ENCODE measurements around the gene LIPE.

GRCh38 chr19:42436006-42436405, 8.8 kb upstream of the LIPE start:
- TF ChIP-seq CTCF (IDR thresholded peaks at IDR 0.05; ENCODE audit: low read length) (no peak), EZH2 (IDR thresholded peaks at IDR 0.05; ENCODE audit: borderline replicate concordance, low read length) (no peak)

All from OCI-LY1 (cell line).